Activated CD8-positive, alpha-beta memory T cell treated with anti-CD3 and anti-CD28 coated beads, Interleukin-2, amount 50 U/mL, for 24 hours (primary cell): ENCODE measurements around the gene FYN.

Source experiments
- DNase-seq: peaks from one replicate; pipeline ENCODE4 v3.0.0-alpha.2; 2020; ENCODE audit errors: extremely low read depth

The FYN gene

GRCh38 chr6:111628142-111628850, 245.0 kb downstream of the FYN start:
- no peak for DNase-seq

DNA sequence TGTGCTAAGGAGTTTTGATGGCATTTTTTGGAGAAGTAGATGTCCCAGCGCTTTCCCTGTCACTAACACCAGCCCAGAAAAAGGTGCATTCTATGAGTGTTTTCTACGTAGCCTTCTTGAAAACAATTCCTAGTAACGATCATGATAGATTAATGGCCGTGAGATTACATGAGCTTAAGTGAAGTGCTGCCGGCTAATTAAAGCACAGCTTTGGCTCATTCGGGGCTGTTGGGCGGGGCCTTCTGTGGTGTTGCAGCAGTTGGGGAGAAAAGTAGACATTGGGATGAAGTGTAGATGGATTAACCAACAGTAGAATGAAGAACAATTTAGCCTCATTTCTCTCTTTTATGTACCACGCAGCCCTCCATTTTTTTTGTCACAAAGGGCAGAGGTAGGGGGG, 246.8 kb downstream of the FYN start:
- no peak for DNase-seq

GRCh38 chr6:111625461-111626391, 247.5 kb downstream of the FYN start:
- DNase-seq, result no peak

- no peak for DNase-seq
These were observed 248.2 kb downstream of the FYN start for GRCh38 chr6:111625099-111625416.

DNA sequence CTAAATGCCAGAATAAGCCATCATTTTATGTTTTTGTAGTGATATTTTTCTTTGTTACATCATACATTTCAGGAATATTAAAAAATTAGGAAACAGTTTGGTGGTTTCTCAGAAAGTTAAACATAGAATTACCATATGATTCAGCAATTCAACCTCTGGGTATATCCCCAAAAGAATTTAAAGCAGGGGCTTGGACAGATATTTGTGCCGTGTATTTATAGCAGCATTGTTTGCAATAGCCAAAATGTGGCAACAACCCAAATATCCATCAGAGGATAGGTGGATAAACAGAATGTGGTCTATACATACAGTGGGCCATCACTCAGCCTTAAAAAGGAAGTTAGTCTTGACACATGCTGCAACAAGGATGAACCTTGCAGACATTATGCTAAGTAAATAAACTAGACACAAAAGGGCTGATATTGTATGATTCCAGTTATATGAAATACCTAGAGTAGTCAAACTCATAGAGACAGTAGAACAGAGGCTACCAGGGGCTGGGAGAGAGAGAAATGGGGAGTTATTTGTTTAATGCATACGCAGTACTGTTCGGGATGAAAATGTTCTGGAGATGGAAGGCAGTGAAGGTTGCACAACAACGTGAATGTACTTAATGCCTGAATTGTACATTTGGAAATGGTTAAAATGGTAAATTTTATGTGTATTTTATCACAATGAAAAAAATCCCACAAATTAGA, 248.7 kb downstream of the FYN start:
- no peak for DNase-seq

DNA sequence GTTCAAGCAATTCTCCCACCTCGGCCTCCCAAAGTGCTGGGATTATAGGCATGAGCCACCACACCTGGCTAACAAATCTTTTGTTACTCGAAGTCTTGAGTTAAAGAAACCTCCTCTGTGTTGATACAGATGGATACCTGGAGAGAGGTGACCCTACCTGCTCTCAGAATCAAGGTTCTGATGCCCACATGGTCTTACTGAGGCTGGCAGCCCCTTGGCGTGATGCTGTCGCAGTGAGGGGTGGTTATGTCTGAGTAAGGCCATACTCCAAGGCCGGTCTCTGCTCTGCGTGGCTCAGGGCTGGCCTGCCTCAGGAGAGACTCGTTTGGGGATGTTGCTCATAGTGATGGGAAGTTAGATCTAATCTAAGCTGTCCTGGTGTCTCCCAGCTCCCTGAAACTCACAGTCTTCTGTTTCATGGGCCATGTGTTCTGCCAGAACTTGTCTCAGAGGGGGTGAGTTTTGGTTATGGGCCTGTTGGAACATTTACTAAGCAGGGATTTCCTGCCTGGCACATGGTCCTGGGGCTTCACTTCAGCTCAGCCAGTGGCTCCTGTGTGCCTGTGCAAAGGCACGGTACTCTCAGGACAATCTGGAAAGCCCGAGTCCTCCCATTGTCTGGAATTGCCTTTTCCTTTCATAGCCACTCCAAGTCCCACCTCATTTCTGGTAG, 250.1 kb downstream of the FYN start:
- no peak for DNase-seq

DNA sequence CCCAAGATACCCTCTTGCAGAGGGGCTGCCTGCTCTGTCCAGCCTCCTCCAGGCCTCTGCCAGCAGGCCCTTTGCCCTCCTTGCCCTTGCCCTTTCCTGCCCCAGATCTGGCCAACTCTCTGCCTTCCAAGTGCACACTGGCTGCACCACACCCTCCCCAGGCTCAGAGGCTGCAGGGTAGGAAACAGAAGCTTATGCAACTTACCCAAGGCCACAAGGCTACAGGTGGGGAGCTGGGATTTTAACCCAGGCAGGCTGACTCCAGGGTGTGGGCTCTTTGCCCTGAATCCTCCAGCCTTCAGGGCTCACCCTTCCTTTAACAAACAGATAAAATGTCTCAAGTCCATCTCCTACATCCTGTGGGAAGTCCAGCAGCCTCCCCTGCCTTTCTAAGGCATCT, 253.1 kb downstream of the FYN start:
- no peak for DNase-seq

DNA sequence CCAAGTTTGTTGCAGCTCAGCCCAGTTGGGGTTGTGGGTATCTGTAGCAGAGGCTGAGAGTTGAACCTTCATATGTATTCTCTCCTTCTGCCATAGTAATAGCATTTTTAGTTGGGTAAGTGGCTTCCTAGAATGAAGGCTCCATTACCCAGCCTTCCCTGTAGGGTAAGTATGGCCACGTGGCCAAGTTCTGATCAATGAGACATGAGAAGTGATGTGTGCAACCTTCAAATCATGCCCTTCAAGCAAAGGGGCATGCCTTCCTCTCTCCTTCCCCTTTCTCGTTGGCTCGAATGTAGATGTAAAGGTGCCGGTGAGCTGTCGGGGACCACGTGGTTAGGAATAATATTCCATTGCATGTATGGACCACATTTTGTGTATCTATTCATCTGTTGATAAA, 254.8 kb downstream of the FYN start:
- DNase-seq, result no peak

DNA sequence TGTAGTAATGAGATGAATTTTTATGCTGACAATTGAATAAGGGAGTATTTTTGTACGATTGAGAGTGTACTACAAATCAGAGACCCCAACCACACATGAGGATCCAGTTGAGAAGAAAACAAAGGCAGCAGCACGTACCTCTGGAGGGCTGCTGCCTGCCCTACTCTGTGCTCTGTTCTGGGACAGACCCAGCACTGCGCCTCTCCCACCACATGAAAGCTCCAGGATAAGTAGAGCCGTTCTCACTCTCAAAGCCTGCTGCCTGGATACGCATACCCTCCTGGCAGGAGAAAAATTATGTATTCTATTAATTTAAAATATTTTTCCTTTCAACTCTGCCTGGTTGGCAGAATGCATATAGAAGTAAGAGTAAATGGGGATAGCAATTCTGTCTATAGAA, 256.1 kb downstream of the FYN start:
- DNase-seq, result no peak

DNA sequence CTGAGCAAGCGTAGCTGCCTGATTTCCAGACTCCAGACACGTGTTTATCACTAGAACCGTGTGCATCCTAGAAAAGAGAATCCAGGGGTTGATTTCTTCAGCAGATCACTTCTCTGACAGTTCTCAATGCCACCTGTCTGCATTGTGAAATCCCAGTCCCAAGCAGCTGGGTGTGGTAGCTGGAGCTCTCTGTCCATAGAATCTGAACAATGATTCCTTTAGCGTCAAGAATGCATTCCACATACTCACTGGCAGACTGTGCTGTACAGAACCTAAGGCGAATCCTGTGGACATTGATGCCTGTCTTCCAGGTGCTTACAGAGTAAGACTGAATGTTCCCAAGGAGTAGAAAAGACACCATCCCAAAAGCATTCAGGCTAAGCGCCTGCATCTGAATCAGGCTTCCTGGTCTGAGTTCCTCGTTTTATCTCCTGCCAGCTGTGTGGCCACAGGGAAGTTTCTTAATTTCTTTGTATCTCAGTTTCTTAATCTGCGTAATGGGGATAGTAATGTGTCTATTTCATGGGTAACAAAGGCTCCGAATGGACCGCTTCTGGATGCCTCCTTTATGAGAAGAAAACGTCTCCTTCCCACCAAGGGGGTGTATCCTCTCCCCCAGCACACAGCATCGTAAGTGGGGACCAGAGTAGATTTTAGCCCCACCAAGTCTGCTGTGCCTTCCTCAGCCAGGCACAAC, 257.2 kb downstream of the FYN start:
- no peak for DNase-seq

DNA sequence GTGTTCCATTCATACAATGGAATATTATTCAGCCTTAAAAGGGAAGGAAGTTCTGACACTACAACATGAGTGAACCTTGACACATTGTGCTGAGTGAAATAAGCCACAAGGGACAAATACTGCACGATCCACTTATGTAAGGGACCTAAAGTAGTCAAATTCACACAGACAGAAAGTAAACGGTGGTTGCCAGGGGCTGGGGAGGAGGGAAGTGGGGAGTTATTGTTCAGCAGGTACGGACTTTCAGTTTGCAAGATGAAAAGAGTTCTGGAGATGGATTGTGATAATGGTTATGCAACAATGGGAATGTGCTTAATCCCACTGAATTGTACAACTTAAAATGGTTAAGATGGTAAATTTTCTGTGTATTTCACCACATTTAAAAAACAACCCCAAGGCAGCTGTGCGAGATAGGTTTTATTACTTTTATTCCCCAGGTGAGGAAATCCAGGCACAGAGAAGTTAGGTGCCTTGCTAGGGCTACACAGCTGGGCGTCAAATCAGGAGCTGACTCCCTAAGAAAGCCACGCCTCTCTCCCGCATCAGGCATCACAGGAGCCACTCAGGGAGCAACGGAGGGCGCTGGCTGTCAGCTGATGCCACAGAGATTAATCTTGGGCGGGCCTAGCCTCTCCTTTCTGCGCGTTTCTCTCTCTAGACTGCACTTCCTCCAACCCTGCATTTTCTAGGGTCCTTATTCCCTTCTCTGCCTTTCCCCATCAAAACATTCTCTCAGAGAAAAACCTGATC, 258.2 kb downstream of the FYN start:
- no peak for DNase-seq

GRCh38 chr6:111612379-111612778, 260.9 kb downstream of the FYN start:
- no peak for DNase-seq

DNA sequence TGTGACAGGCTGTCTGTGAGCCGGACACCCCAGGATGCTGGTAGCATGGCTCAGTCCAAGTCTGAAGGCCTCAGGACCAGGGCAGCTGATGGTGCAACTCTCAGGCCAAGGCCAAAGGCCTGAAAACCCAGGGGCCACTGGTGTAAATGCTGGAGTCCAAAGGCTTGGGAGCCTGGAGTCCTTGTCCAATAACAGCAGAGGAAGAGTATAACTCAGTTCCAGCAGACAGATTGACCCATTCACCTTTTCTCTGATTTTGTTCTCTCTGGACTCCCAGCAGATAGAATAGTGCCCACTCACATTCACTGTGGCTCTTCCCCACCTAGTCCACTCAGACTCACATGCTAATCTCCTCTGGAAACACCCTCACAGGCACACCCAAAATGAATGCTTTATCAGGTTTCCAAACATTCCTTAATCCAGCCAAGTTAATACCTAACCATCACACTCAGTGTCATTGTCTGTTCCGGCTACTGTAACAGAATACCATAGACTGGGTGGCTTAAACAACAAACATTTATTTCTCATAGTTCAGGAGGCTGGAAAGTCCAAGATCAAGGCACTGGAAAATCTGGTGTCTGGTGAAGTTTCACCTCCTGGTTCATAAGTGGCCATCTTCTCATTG, 262.6 kb downstream of the FYN start:
- no peak for DNase-seq
